ENCODE data around the gene FNBP1.
"Not testable (repeated sequence)": the region's sequence is repeated elsewhere in the genome, so short reads cannot be mapped to it uniquely, and the experiment has no call there.

The FNBP1 gene

GRCh38 chr9:130021842-130022241, 21.1 kb downstream of the FNBP1 start:
- DNase-seq (ENCODE audit: low spot score), result not testable (repeated sequence)

- DNase-seq (ENCODE audit: low spot score), result no peak
Measured at GRCh38 chr9:130021123-130021522, 21.9 kb downstream of the FNBP1 start.

GRCh38 chr9:130020618-130021017, 22.4 kb downstream of the FNBP1 start:
- DNase-seq (ENCODE audit: low spot score), result no peak

GRCh38 chr9:130018265-130018664, 24.7 kb downstream of the FNBP1 start:
- no peak for DNase-seq (ENCODE audit: low spot score)

GRCh38 chr9:130017510-130017909, 25.5 kb downstream of the FNBP1 start:
- DNase-seq (ENCODE audit: low spot score), result not testable (repeated sequence)

- DNase-seq (ENCODE audit: low spot score), result no peak
Measured at GRCh38 chr9:130017076-130017475, 25.9 kb downstream of the FNBP1 start.

- no peak for DNase-seq (ENCODE audit: low spot score)
Measured at GRCh38 chr9:130015353-130016019, 27.5 kb downstream of the FNBP1 start.

- no peak for DNase-seq (ENCODE audit: low spot score)
Measured at GRCh38 chr9:130013326-130013725, 29.7 kb downstream of the FNBP1 start.

GRCh38 chr9:130010151-130010988, 32.6 kb downstream of the FNBP1 start:
- DNase-seq (ENCODE audit: low spot score), result no peak

GRCh38 chr9:130009546-130009945, 33.4 kb downstream of the FNBP1 start:
- DNase-seq (ENCODE audit: low spot score), result not testable (repeated sequence)

GRCh38 chr9:130008538-130008937, 34.5 kb downstream of the FNBP1 start:
- DNase-seq (ENCODE audit: low spot score), result peak; percentile 36

- DNase-seq (ENCODE audit: low spot score), result not testable (repeated sequence)
Measured at GRCh38 chr9:130006952-130007351, 36.0 kb downstream of the FNBP1 start.

- DNase-seq (ENCODE audit: low spot score), result no peak
Measured at GRCh38 chr9:130003943-130004552, 38.9 kb downstream of the FNBP1 start.

- no peak for DNase-seq (ENCODE audit: low spot score)
Measured at GRCh38 chr9:130002320-130002719, 40.7 kb downstream of the FNBP1 start.

- no peak for DNase-seq (ENCODE audit: low spot score)
Measured at GRCh38 chr9:130001190-130001589, 41.8 kb downstream of the FNBP1 start.

- no peak for DNase-seq (ENCODE audit: low spot score)
Measured at GRCh38 chr9:129999141-129999510, 43.9 kb downstream of the FNBP1 start.

GRCh38 chr9:129998491-129999140, 44.4 kb downstream of the FNBP1 start:
- DNase-seq (ENCODE audit: low spot score), result no peak

GRCh38 chr9:129997706-129998105, 45.3 kb downstream of the FNBP1 start:
- not testable (repeated sequence) for DNase-seq (ENCODE audit: low spot score)

- no peak for DNase-seq (ENCODE audit: low spot score)
Measured at GRCh38 chr9:129996161-129996830, 46.7 kb downstream of the FNBP1 start.

- DNase-seq (ENCODE audit: low spot score), result no peak
Measured at GRCh38 chr9:129995409-129996160, 47.4 kb downstream of the FNBP1 start.

- DNase-seq (ENCODE audit: low spot score), result no peak
Measured at GRCh38 chr9:129994882-129995281, 48.1 kb downstream of the FNBP1 start.

All from HuH-7.5 (cell line).